DND-41 (cell line): ENCODE results near the gene TMEM132C.

ENCODE experiments used
- EZH2 ChIP-seq: IDR thresholded peaks from 3 replicates; pipeline ENCODE4 v1.6.1; 2012; ENCODE audit warnings: borderline replicate concordance, low read depth, mild to moderate bottlenecking, moderate library complexity, low read length, inconsistent platforms; ENCODE audit not compliant: severe bottlenecking
- TF ChIP-seq, protein P1 (sequence below): IDR thresholded peaks from 2 replicates; pipeline ENCODE4 v1.5.1; 2012; ENCODE audit warnings: borderline replicate concordance, low read length, moderate library complexity, mild to moderate bottlenecking; ENCODE audit not compliant: poor library complexity, severe bottlenecking; ENCODE audit errors: extremely low read depth

DNA sequence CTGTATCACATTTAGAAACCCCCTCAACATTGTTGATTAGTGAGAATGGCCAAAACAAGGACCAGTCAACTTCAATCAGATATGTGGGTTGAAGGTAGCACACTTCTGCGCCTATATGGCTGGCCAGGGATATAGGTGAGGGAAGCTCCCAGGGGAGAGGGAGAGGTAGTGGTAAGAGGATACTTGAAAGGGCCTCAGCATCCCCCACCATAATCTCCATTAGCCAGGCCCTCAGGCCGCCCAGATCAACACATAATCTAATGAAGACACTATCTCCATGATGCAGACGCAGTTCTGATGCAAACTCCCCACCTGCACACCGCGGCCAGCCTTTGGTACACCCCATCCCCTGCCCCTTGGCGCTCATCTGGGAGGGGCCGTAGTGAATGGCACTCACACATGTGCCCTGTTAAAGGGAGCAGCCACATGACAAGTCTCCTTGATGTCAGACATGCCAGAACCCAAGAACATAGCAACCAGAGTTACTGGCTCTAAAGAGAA lies 158.0 kb downstream of the TMEM132C start:
- TF ChIP-seq, protein P1, sequence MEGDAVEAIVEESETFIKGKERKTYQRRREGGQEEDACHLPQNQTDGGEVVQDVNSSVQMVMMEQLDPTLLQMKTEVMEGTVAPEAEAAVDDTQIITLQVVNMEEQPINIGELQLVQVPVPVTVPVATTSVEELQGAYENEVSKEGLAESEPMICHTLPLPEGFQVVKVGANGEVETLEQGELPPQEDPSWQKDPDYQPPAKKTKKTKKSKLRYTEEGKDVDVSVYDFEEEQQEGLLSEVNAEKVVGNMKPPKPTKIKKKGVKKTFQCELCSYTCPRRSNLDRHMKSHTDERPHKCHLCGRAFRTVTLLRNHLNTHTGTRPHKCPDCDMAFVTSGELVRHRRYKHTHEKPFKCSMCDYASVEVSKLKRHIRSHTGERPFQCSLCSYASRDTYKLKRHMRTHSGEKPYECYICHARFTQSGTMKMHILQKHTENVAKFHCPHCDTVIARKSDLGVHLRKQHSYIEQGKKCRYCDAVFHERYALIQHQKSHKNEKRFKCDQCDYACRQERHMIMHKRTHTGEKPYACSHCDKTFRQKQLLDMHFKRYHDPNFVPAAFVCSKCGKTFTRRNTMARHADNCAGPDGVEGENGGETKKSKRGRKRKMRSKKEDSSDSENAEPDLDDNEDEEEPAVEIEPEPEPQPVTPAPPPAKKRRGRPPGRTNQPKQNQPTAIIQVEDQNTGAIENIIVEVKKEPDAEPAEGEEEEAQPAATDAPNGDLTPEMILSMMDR: no peak
- no peak for TF ChIP-seq EZH2
